Measurements from ENCODE around the gene ING4. TPM values are rescaled to one million over a fixed set of nuclear protein-coding genes. Genes with fewer than 3 reads are reported as not detected.
"Not testable (repeated sequence)": the region's sequence is repeated elsewhere in the genome, so short reads cannot be mapped to it uniquely, and the experiment has no call there.

Gene ING4
- total RNA-seq (2022), result 15.2 and 16.1 TPM in 2 replicates
- percentile 62 among the genes with signal in this experiment for Bru-seq, nascent RNA
- percentile 61 among the genes with signal in this experiment for BruChase-seq, experiment 1, labeled RNA remaining after a 6-hour chase
- percentile 64 among the genes with signal in this experiment for BruChase-seq, experiment 2, labeled RNA remaining after a 2-hour chase
- long read RNA-seq, transcript ING4-201 (8 exons, 1,709 nt), result minor isoform, 8 of 38 reads
- long read RNA-seq, transcript ING4-203 (8 exons, 741 nt), result major isoform, 9 of 38 reads
- long read RNA-seq, partial matches to known transcripts, result 1 of 38 reads
- long read RNA-seq, other reads (novel, unspliced or antisense), result 13 of 38 reads

- DNase-seq (ENCODE audit: unreplicated experiment), result peak; percentile 100
- POLR2A ChIA-PET, result interaction anchor here (0.6 to 2.9 kb wide), 11 partner anchors 16 to 280 kb away, joined by 3 to 48 read pairs (median 4); partner anchors contain the start of genes CDCA3, COPS7A, LPAR5 and RNU7-1
- no peaks in the 10 kb centered on the region for H3K27me3 Mint-ChIP-seq (ENCODE audit: insufficient read depth, unreplicated experiment)
- CTCF ChIA-PET, result interaction anchor here (0.6 to 1.2 kb wide), 5 partner anchors 10 to 115 kb away, joined by 3 to 5 read pairs (median 3); no protein-coding TSS in a partner anchor
- peaks cover 8% of the 10 kb centered on the region for H3K4me1 Mint-ChIP-seq (ENCODE audit: insufficient read depth, unreplicated experiment)
- H3K27ac Mint-ChIP-seq (ENCODE audit: low read depth, unreplicated experiment), result peak within 1 kb of the TSS; percentile 81
- peaks cover 50% of the 10 kb centered on the region for H3K36me3 Mint-ChIP-seq (ENCODE audit: insufficient read depth, unreplicated experiment)
- H3K4me3 Mint-ChIP-seq (ENCODE audit: unreplicated experiment), result peak within 1 kb of the TSS; percentile 82
- no peaks in the 10 kb centered on the region for H3K9me3 Mint-ChIP-seq (ENCODE audit: unreplicated experiment)
- BruUV-seq (replicated peaks), result no TSS peak
- no peak for TF ChIP-seq CTCF (IDR thresholded peaks at IDR 0.05; ENCODE audit: unreplicated experiment)
- intact Hi-C loops (cut with micrococcal nuclease), result loop anchor here (1.0 kb wide), 2 partner anchors 26 to 46 kb away; partner anchors contain the start of gene ZNF384
Observed at GRCh38 chr12:6662906-6663742, at the start of gene ING4. TSS of gene ING4 (minus strand) at chr12:6663119. CDS start at chr12:6663101, 18 bp downstream.

- H3K4me3 Mint-ChIP-seq (ENCODE audit: unreplicated experiment), result no peak overlapping the region
- H3K4me1 Mint-ChIP-seq (ENCODE audit: insufficient read depth, unreplicated experiment), result no peaks in the 10 kb centered on the region
- intact Hi-C loops (cut with micrococcal nuclease), result no loop called here
- no peak overlapping the region for H3K27ac Mint-ChIP-seq (ENCODE audit: low read depth, unreplicated experiment)
- DNase-seq (ENCODE audit: unreplicated experiment), result no peak
- ChIA-PET POLR2A (interaction anchor here (0.6 to 2.4 kb wide), 2 partner anchors 15 to 87 kb away, joined by 3 to 7 read pairs; partner anchors contain the start of gene COPS7A), CTCF (interaction anchor here (0.6 to 0.7 kb wide), 3 partner anchors 12 to 238 kb away, joined by 3 to 4 read pairs (median 3); no protein-coding TSS in a partner anchor)
- H3K27me3 Mint-ChIP-seq (ENCODE audit: insufficient read depth, unreplicated experiment), result peaks cover 14% of the 10 kb centered on the region
- H3K9me3 Mint-ChIP-seq (ENCODE audit: unreplicated experiment), result no peaks in the 10 kb centered on the region
- no peak for TF ChIP-seq CTCF (IDR thresholded peaks at IDR 0.05; ENCODE audit: unreplicated experiment)
- no TSS peak for BruUV-seq (replicated peaks)
- no peaks in the 10 kb centered on the region for H3K36me3 Mint-ChIP-seq (ENCODE audit: insufficient read depth, unreplicated experiment)
Observed at GRCh38 chr12:6708960-6709394, 46.1 kb upstream of the ING4 start.

GRCh38 chr12:6708351-6708750, 45.4 kb upstream of the ING4 start:
- H3K27ac Mint-ChIP-seq (ENCODE audit: low read depth, unreplicated experiment); intact Hi-C loops (cut with micrococcal nuclease); DNase-seq (ENCODE audit: unreplicated experiment); H3K4me3 Mint-ChIP-seq (ENCODE audit: unreplicated experiment); H3K36me3 Mint-ChIP-seq (ENCODE audit: insufficient read depth, unreplicated experiment); H3K9me3 Mint-ChIP-seq (ENCODE audit: unreplicated experiment); H3K4me1 Mint-ChIP-seq (ENCODE audit: insufficient read depth, unreplicated experiment); BruUV-seq (replicated peaks): not testable (repeated sequence)
- ChIA-PET POLR2A (interaction anchor here (0.6 to 2.4 kb wide), 2 partner anchors 15 to 87 kb away, joined by 3 to 7 read pairs; partner anchors contain the start of gene COPS7A), CTCF (interaction anchor here (0.7 to 1.2 kb wide), 2 partner anchors 45 to 249 kb away, joined by 3 read pairs; partner anchors contain the start of gene MLF2)
- H3K27me3 Mint-ChIP-seq (ENCODE audit: insufficient read depth, unreplicated experiment), result peaks cover 20% of the 10 kb centered on the region

GRCh38 chr12:6703631-6704030, 40.7 kb upstream of the ING4 start:
- BruUV-seq (replicated peaks), result no TSS peak
- Mint-ChIP-seq H3K9me3 (ENCODE audit: unreplicated experiment) (no peaks in the 10 kb centered on the region), H3K4me1 (ENCODE audit: insufficient read depth, unreplicated experiment) (peaks cover 8% of the 10 kb centered on the region), H3K4me3 (ENCODE audit: unreplicated experiment) (no peak overlapping the region), H3K27ac (ENCODE audit: low read depth, unreplicated experiment) (no peak overlapping the region), H3K36me3 (ENCODE audit: insufficient read depth, unreplicated experiment) (no peaks in the 10 kb centered on the region), H3K27me3 (ENCODE audit: insufficient read depth, unreplicated experiment) (peaks cover 66% of the 10 kb centered on the region)
- ChIA-PET CTCF (no interaction called here), POLR2A (no interaction called here)
- intact Hi-C loops (cut with micrococcal nuclease), result no loop called here
- DNase-seq (ENCODE audit: unreplicated experiment), result no peak
- no peak for TF ChIP-seq CTCF (IDR thresholded peaks at IDR 0.05; ENCODE audit: unreplicated experiment)
